Medulla oblongata (tissue), 1 donor: ENCODE data around the gene MAP4K4.

Source experiments
- DNase-seq: peaks from one replicate; pipeline ENCODE4 v3.0.0-alpha.2; 2015; ENCODE audit errors: extremely low spot score

Gene MAP4K4

GRCh38 chr2:101692766-101693165 is 4.7 kb upstream of the MAP4K4 start:
- DNase-seq, result no peak

- DNase-seq, result no peak
Observed at GRCh38 chr2:101693991-101694588, 3.4 kb upstream of the MAP4K4 start.

- DNase-seq, result peak; percentile 50
Observed at GRCh38 chr2:101696272-101697123, 1.0 kb upstream of the MAP4K4 start.

GRCh38 chr2:101698014-101698843 is 722 bp downstream of the MAP4K4 start:
- peak; percentile 53 for DNase-seq

GRCh38 chr2:101698844-101699754 is 1.6 kb downstream of the MAP4K4 start:
- DNase-seq, result peak; percentile 63

- peak; percentile 67 for DNase-seq
Observed at GRCh38 chr2:101699755-101700461, 2.4 kb downstream of the MAP4K4 start.

GRCh38 chr2:101704046-101704466 is 6.5 kb downstream of the MAP4K4 start:
- peak; percentile 79 for DNase-seq

GRCh38 chr2:101704816-101705578 is 7.5 kb downstream of the MAP4K4 start:
- no peak for DNase-seq

- DNase-seq, result no peak
Observed at GRCh38 chr2:101706121-101706818, 8.8 kb downstream of the MAP4K4 start.

GRCh38 chr2:101706819-101707177 is 9.3 kb downstream of the MAP4K4 start:
- no peak for DNase-seq

GRCh38 chr2:101710036-101710435 is 12.5 kb downstream of the MAP4K4 start:
- DNase-seq, result no peak

GRCh38 chr2:101710471-101711318 is 13.2 kb downstream of the MAP4K4 start:
- DNase-seq, result no peak

GRCh38 chr2:101714118-101714517 is 16.6 kb downstream of the MAP4K4 start:
- DNase-seq, result no peak

- no peak for DNase-seq
Observed at GRCh38 chr2:101717071-101717845, 19.8 kb downstream of the MAP4K4 start.

- DNase-seq, result no peak
Observed at GRCh38 chr2:101718479-101718878, 21.0 kb downstream of the MAP4K4 start.

GRCh38 chr2:101718993-101719571 is 21.6 kb downstream of the MAP4K4 start:
- DNase-seq, result no peak

GRCh38 chr2:101720732-101721131 is 23.2 kb downstream of the MAP4K4 start:
- no peak for DNase-seq
